Measurements from ENCODE around the gene ENO2. TPM values are rescaled to one million over a fixed set of nuclear protein-coding genes. Genes with fewer than 3 reads are reported as not detected.

The ENO2 gene
- total RNA-seq, 4 donors from 2014 or later: 5.0 to 8.0 (median 5.5) TPM

GRCh38 chr12:6917491-6918231 lies 3.3 kb downstream of the ENO2 start:
- intact Hi-C loops (cut with DNase I): no loop called here
- Histone ChIP-seq H3K9me3 (no peaks in the 10 kb centered on the region), H3K27me3 (peaks cover 0 to 9% (median 0%) of the 10 kb centered on the region in 4 donors), H3K4me3 (no peak overlapping the region), H3K4me1 (peaks cover 13 to 28% (median 14%) of the 10 kb centered on the region in 3 donors), H3K36me3 (peaks cover 0 to 43% (median 0%) of the 10 kb centered on the region in 3 donors), H3K27ac (no peak overlapping the region)
- WGBS, 2 donors: 87 to 96% methylated on average over 4 of the region's 14 CpGs
- TF ChIP-seq POLR2A (IDR thresholded peaks at IDR 0.05): no peak
- no peak for TF ChIP-seq CTCF (IDR thresholded peaks at IDR 0.05)
- no peak for DNase-seq

GRCh38 chr12:6919588-6919987 lies 5.2 kb downstream of the ENO2 start:
- intact Hi-C loops (cut with DNase I): no loop called here
- DNase-seq: no peak
- Histone ChIP-seq H3K36me3 (peaks cover 0 to 48% (median 0%) of the 10 kb centered on the region in 3 donors), H3K4me1 (peaks cover 13 to 27% (median 16%) of the 10 kb centered on the region in 3 donors), H3K4me3 (no peak overlapping the region), H3K27me3 (no peaks in the 10 kb centered on the region), H3K27ac (no peak overlapping the region), H3K9me3 (no peaks in the 10 kb centered on the region)
- WGBS, 2 donors: 38 to 52% methylated on average over 6 to 7 of the region's 7 CpGs
- no peak for TF ChIP-seq POLR2A (IDR thresholded peaks at IDR 0.05)

- intact Hi-C loops (cut with DNase I): loop anchor here (10.0 kb wide), 1 partner anchor 47 kb away; the partner anchor contains the start of gene SPSB2
- WGBS, 2 donors: 74 to 89% methylated on average over 7 of the region's 7 CpGs
- Histone ChIP-seq H3K4me3 (no peak overlapping the region), H3K9me3 (no peaks in the 10 kb centered on the region), H3K27ac (peak overlapping the region in 1 of 4 donors; percentile 34), H3K4me1 (peaks cover 26 to 29% (median 27%) of the 10 kb centered on the region in 3 donors), H3K27me3 (no peaks in the 10 kb centered on the region), H3K36me3 (peaks cover 0 to 43% (median 0%) of the 10 kb centered on the region in 3 donors)
- TF ChIP-seq POLR2A (IDR thresholded peaks at IDR 0.05) (no peak), CTCF (IDR thresholded peaks at IDR 0.05) (no peak)
- DNase-seq: no peak
Observed at GRCh38 chr12:6921539-6921938, 7.2 kb downstream of the ENO2 start.

- peaks cover 31 to 36% (median 33%) of the 10 kb centered on the region in 3 donors for H3K4me1 ChIP-seq
- WGBS, 2 donors: 62 to 84% methylated on average over 7 to 9 of the region's 9 CpGs
- H3K36me3 ChIP-seq: peaks cover 0 to 35% (median 0%) of the 10 kb centered on the region in 3 donors
- DNase-seq: no peak
- TF ChIP-seq CTCF (IDR thresholded peaks at IDR 0.05): no peak
- TF ChIP-seq POLR2A (IDR thresholded peaks at IDR 0.05): no peak
- no peaks in the 10 kb centered on the region for H3K9me3 ChIP-seq
- H3K4me3 ChIP-seq: no peak overlapping the region
- H3K27me3 ChIP-seq: no peaks in the 10 kb centered on the region
- intact Hi-C loops (cut with DNase I): loop anchor here (10.0 kb wide), 1 partner anchor 47 kb away; the partner anchor contains the start of gene SPSB2
- peak overlapping the region in 1 of 4 donors; percentile 32 for H3K27ac ChIP-seq
Observed at GRCh38 chr12:6921996-6922946, 7.9 kb downstream of the ENO2 start.

- H3K27ac ChIP-seq: no peak overlapping the region
- 80 to 82% methylated on average over 10 of the region's 10 CpGs for WGBS, 2 donors
Observed at GRCh38 chr12:6923003-6923732, 8.8 kb downstream of the ENO2 start.

More at GRCh38 chr12:6923003-6923732, 8.8 kb downstream of the ENO2 start:
- no peak for DNase-seq
- no peak overlapping the region for H3K4me3 ChIP-seq
- peaks cover 0 to 26% (median 0%) of the 10 kb centered on the region in 3 donors for H3K36me3 ChIP-seq
- no peak for TF ChIP-seq POLR2A (IDR thresholded peaks at IDR 0.05)
- TF ChIP-seq CTCF (IDR thresholded peaks at IDR 0.05): no peak
- peaks cover 31 to 38% (median 33%) of the 10 kb centered on the region in 3 donors for H3K4me1 ChIP-seq
- intact Hi-C loops (cut with DNase I): loop anchor here (10.0 kb wide), 1 partner anchor 48 kb away; the partner anchor contains the start of gene SPSB2
- no peaks in the 10 kb centered on the region for H3K27me3 ChIP-seq
- H3K9me3 ChIP-seq: no peaks in the 10 kb centered on the region

Data from esophagus squamous epithelium (tissue), 5 donors.